SH-SY5Y (cell line): ENCODE measurements around the gene PATL2.

Source experiments
- GATA2 ChIP-seq: IDR thresholded peaks from 2 replicates; pipeline ENCODE4 v1.6.1; 2011; ENCODE audit warnings: mild to moderate bottlenecking, low read depth, low read length
- GATA3 ChIP-seq: IDR thresholded peaks from 2 replicates; pipeline ENCODE4 v1.6.1; 2011; ENCODE audit warnings: low read depth, mild to moderate bottlenecking, low read length, moderate library complexity

DNA sequence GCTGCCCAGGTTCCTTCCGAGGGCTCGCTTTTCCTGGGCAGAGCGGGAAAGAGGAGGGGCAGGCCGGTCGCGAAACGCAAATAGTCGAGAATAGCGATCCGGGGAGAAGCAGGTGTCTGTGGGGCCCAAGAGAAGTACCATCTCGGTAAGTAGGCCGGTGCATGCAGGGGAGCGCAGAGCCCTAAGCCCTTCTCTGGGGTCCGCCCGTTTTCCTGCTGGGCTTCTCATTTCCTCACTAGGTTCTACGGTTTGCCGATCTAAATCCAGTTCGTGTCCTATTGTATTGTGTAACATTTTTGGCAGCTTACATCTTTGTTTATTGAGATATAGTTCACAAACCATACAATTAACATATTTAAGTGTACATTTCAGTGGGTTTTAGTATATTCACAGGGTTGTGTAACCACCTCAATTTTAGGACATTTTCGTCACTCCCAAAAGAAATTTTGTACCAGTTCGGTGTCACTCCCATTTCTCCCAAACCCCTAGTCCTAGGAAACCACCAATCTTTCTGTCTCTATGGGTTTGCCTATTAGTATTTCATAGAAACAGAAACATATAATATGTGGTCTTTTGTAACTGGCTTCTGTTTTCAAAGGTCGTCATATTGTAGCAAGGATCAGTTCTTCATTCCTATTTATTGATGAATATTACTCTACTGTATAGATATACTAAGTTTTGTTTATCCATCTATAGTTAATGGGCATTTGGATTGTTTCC lies 18.4 kb upstream of the PATL2 start:
- TF ChIP-seq GATA2 (no peak), GATA3 (no peak)
